K562 (cell line): Measurements from ENCODE around the gene MPZL1. TPM values are rescaled to one million over a fixed set of nuclear protein-coding genes. Genes with fewer than 3 reads are reported as not detected.

Experiments
- CCAR2 ChIP-seq: fragments of 200-400 bp; formaldehyde crosslinking; IDR thresholded peaks from 2 replicates; pipeline ENCODE4 v1.6.1; 2017; ENCODE audit warnings: mild to moderate bottlenecking, low read depth, low read length
- FOXP1 ChIP-seq: sonication (generic); formaldehyde crosslinking; IDR thresholded peaks from 2 replicates; pipeline ENCODE4 v1.8.0; 2022; ENCODE audit warnings: mild to moderate bottlenecking, missing genetic modification reagents
- GATAD2B ChIP-seq: fragments of 450-650 bp; IDR thresholded peaks from 2 replicates; pipeline ENCODE4 v1.6.1; 2017; ENCODE audit warnings: mild to moderate bottlenecking, borderline replicate concordance
- HNRNPL ChIP-seq: fragments of 200-400 bp; formaldehyde crosslinking; IDR thresholded peaks from 2 replicates; pipeline ENCODE4 v1.6.1; 2017; ENCODE audit warnings: low read depth, mild to moderate bottlenecking, low read length
- MTA3 ChIP-seq: fragments of 450-650 bp; formaldehyde crosslinking; IDR thresholded peaks from 2 replicates; pipeline ENCODE4 v1.6.1; 2017; ENCODE audit warnings: mild to moderate bottlenecking, borderline replicate concordance
- NBN ChIP-seq: fragments of 450-650 bp; IDR thresholded peaks from 2 replicates; pipeline ENCODE4 v1.6.1; 2016; ENCODE audit warnings: low read depth, mild to moderate bottlenecking
- PHF8 ChIP-seq: fragments of 200-600 bp; sonication (generic); IDR thresholded peaks from 2 replicates; pipeline ENCODE4 v1.6.1; 2012; ENCODE audit warnings: mixed run types, mild to moderate bottlenecking, inconsistent platforms, low read length, moderate library complexity, borderline replicate concordance
- SP2 ChIP-seq: IDR thresholded peaks from 2 replicates; pipeline ENCODE4 v1.6.1; 2011; ENCODE audit warnings: mild to moderate bottlenecking, low read depth, low read length, moderate library complexity; ENCODE audit not compliant: poor library complexity, severe bottlenecking; ENCODE audit errors: extremely low read depth
- TAF1 ChIP-seq: IDR thresholded peaks from 2 replicates; pipeline ENCODE4 v1.6.1; 2011; ENCODE audit warnings: mild to moderate bottlenecking, low read length, moderate library complexity; ENCODE audit not compliant: insufficient read depth, control insufficient read depth, severe bottlenecking; ENCODE audit errors: extremely low read depth
- TBL1XR1 ChIP-seq, 2 experiments: IDR thresholded peaks; 2 replicates each; pipeline ENCODE4 v1.6.1; 2012; ENCODE audit warnings: improper control_type of control experiment in 2 of 2, low read length in 2 of 2, mild to moderate bottlenecking in 1 of 2
- XRCC4 ChIP-seq: IDR thresholded peaks from one replicate; pipeline ENCODE4 v1.6.1; 2011; ENCODE audit not compliant: insufficient read depth, insufficient read length; ENCODE audit errors: extremely low read depth
- ZFP1 ChIP-seq: fragments of 450-650 bp; formaldehyde crosslinking; IDR thresholded peaks from 2 replicates; pipeline ENCODE4 v1.4.0; 2020; ENCODE audit warnings: mild to moderate bottlenecking, mixed read lengths
- ZNF140 ChIP-seq: fragments of 250-450 bp; sonication (Bioruptor Pico); IDR thresholded peaks from 2 replicates; pipeline ENCODE4 v1.8.0; 2021; ENCODE audit warnings: moderate library complexity, mild to moderate bottlenecking, inconsistent platforms
- ZNF347 ChIP-seq: fragments of 450-650 bp; formaldehyde crosslinking; IDR thresholded peaks from 2 replicates; pipeline ENCODE4 v1.4.0; 2020; ENCODE audit warnings: low read depth, mild to moderate bottlenecking, moderate library complexity
- polyA plus RNA-seq, 8 experiments: library from polyadenylated mRNA; depleted of rRNA in 4 of 8; stranded (reverse) in 5 of 8; unstranded in 3 of 8; fragments of >200 nt; fragmentation: Nextera tagmentation in 2 of 8; fragmentation: Illumina TruSeq in 1 of 8; extraction: Ambion mirVana in 2 of 8; extraction: Trizol in 1 of 8; gene quantifications; 2 replicates each; pipeline versions ENCODE4 v1.2.1 to v1.2.3, GENCODE V29; 2011 to 2014; ENCODE audit warnings: inconsistent platforms in 1 of 8, missing spikeins in 1 of 8
- total RNA-seq, 7 experiments: library from RNA; depleted of rRNA in 6 of 7; stranded (reverse); fragments of >200 nt in 6 of 7; fragmentation: Illumina TruSeq in 2 of 7; extraction: Trizol in 2 of 7; gene quantifications; 2 replicates each; pipeline versions ENCODE4 v1.2.1 to v1.2.3, GENCODE V29; 2011 to 2021; ENCODE audit warnings: low replicate concordance in 1 of 7
- TF ChIP-seq, protein P1 (sequence below), 3 experiments: fragments of 200-800 bp in 1 of 3; sonication (Bioruptor generic) in 1 of 3; sonication (generic) in 1 of 3; formaldehyde crosslinking in 1 of 3; IDR thresholded peaks; 2 replicates each; pipeline versions ENCODE4 v1.6.1 to v1.8.0; 2016 to 2022; ENCODE audit warnings: mild to moderate bottlenecking in 2 of 3, missing compliant biosample characterization in 2 of 3, missing genetic modification characterization in 2 of 3, missing genetic modification reagents in 1 of 3
- TF ChIP-seq, protein P2 (sequence below), 2 experiments: fragments of 450-650 bp; IDR thresholded peaks; 2 replicates each; pipeline ENCODE4 v1.6.1; 2016
- TF ChIP-seq, protein P3 (sequence below): sonication (generic); formaldehyde crosslinking; IDR thresholded peaks from 2 replicates; pipeline ENCODE4 v1.4.0; 2020; ENCODE audit warnings: mild to moderate bottlenecking, missing genetic modification reagents
- TF ChIP-seq, protein P4 (sequence below): fragments of 250-450 bp; sonication (Bioruptor Pico); IDR thresholded peaks from 2 replicates; pipeline ENCODE4 v1.5.0; 2022; ENCODE audit warnings: mild to moderate bottlenecking
- TF ChIP-seq, protein P5 (sequence below): fragments of 450-650 bp; formaldehyde crosslinking; IDR thresholded peaks from 2 replicates; pipeline ENCODE4 v1.4.0; 2022; ENCODE audit warnings: missing genetic modification characterization

The MPZL1 gene
- total and polyA plus RNA-seq, 9 of the 15 experiments (the other 6 are each of a cell fraction or from before 2014, with no cell fraction given) = 14.5 to 153 (median 66.5) TPM

DNA sequence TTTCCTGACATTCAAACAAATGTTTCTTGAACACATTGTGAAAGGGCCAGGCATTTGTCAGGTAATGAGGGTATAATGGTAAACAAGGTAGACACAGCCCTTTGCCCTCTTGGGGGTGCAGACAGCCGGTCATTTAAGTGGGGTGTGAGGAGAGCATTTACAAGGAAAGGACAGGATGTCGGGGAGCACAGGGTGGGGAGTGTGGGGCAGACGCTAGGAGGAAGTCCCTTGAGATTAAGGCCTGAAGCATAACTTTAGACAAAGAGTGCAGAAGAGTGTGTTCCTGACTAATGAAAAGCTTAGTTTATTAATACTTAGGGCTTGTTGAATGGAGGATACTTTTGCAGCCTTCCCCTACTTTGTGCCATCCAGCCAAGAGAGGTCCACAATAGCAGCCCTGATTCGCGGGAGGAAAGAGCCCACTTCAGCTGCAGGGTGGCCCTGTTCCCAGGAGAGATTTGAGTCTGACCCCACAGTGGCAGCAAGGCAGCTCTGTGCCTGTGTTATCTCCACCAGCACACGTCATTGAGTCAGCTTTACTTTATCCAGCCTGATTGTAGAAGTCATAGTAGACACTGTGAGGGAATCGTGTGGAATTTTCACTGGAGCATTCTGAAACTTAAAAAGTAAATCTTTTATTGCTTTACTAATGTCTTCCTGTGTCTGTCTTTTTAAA lies 35.1 kb downstream of the MPZL1 start (continued):
- TF ChIP-seq TAF1 (no peak), HNRNPL (no peak), ZNF347 (CRISPR knock-in tag) (no peak), MTA3 (peak; percentile 78), FOXP1 (no peak), CCAR2 (no peak), GATAD2B (peak; percentile 40; the same call in 1 of the 2 replicates), ZNF140 (no peak), SP2 (no peak), PHF8 (no peak), TBL1XR1 (IDR thresholded peaks at IDR 0.05; ENCODE audit: low read length in 2 of 2) (no peak), XRCC4 (no peak), ZFP1 (CRISPR knock-in tag) (no peak), NBN (peak; percentile 85)
- TF ChIP-seq, protein P1, sequence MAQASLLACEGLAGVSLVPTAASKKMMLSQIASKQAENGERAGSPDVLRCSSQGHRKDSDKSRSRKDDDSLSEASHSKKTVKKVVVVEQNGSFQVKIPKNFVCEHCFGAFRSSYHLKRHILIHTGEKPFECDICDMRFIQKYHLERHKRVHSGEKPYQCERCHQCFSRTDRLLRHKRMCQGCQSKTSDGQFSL (CRISPR knock-in tag; IDR thresholded peaks at IDR 0.05) = no peak
- TF ChIP-seq, protein P1 (tag; IDR thresholded peaks at IDR 0.05) = no peak
- TF ChIP-seq, protein P2, sequence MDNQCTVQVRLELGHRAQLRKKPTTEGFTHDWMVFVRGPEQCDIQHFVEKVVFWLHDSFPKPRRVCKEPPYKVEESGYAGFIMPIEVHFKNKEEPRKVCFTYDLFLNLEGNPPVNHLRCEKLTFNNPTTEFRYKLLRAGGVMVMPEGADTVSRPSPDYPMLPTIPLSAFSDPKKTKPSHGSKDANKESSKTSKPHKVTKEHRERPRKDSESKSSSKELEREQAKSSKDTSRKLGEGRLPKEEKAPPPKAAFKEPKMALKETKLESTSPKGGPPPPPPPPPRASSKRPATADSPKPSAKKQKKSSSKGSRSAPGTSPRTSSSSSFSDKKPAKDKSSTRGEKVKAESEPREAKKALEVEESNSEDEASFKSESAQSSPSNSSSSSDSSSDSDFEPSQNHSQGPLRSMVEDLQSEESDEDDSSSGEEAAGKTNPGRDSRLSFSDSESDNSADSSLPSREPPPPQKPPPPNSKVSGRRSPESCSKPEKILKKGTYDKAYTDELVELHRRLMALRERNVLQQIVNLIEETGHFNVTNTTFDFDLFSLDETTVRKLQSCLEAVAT (IDR thresholded peaks at IDR 0.05) = no peak
- TF ChIP-seq, protein P3, sequence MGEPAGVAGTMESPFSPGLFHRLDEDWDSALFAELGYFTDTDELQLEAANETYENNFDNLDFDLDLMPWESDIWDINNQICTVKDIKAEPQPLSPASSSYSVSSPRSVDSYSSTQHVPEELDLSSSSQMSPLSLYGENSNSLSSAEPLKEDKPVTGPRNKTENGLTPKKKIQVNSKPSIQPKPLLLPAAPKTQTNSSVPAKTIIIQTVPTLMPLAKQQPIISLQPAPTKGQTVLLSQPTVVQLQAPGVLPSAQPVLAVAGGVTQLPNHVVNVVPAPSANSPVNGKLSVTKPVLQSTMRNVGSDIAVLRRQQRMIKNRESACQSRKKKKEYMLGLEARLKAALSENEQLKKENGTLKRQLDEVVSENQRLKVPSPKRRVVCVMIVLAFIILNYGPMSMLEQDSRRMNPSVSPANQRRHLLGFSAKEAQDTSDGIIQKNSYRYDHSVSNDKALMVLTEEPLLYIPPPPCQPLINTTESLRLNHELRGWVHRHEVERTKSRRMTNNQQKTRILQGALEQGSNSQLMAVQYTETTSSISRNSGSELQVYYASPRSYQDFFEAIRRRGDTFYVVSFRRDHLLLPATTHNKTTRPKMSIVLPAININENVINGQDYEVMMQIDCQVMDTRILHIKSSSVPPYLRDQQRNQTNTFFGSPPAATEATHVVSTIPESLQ = no peak; the same call in 1 of the 2 replicates
- TF ChIP-seq, protein P4, sequence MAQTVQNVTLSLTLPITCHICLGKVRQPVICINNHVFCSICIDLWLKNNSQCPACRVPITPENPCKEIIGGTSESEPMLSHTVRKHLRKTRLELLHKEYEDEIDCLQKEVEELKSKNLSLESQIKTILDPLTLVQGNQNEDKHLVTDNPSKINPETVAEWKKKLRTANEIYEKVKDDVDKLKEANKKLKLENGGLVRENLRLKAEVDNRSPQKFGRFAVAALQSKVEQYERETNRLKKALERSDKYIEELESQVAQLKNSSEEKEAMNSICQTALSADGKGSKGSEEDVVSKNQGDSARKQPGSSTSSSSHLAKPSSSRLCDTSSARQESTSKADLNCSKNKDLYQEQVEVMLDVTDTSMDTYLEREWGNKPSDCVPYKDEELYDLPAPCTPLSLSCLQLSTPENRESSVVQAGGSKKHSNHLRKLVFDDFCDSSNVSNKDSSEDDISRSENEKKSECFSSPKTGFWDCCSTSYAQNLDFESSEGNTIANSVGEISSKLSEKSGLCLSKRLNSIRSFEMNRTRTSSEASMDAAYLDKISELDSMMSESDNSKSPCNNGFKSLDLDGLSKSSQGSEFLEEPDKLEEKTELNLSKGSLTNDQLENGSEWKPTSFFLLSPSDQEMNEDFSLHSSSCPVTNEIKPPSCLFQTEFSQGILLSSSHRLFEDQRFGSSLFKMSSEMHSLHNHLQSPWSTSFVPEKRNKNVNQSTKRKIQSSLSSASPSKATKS (CRISPR knock-in tag) = no peak
- TF ChIP-seq, protein P5, sequence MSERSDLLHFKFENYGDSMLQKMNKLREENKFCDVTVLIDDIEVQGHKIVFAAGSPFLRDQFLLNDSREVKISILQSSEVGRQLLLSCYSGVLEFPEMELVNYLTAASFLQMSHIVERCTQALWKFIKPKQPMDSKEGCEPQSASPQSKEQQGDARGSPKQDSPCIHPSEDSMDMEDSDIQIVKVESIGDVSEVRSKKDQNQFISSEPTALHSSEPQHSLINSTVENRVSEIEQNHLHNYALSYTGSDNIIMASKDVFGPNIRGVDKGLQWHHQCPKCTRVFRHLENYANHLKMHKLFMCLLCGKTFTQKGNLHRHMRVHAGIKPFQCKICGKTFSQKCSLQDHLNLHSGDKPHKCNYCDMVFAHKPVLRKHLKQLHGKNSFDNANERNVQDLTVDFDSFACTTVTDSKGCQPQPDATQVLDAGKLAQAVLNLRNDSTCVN = no peak
